GM23338 (cell line): Measurements from ENCODE around the gene CFH. TPM values are rescaled to one million over a fixed set of nuclear protein-coding genes. Genes with fewer than 3 reads are reported as not detected.

ENCODE experiments used
- ATAC-seq: fragments of 200-7000 bp; cut with Tn5 transposase; 3 replicates; pipeline ENCODE4 v1.9.1; 2020
- DNase-seq: peaks from one replicate; pipeline ENCODE4 v3.0.0-alpha.2; 2015; ENCODE audit warnings: low spot score
- H2AFZ ChIP-seq: fragments of 200-600 bp; sonication (generic); 2 replicates; pipeline ENCODE4 v1.8.0; 2016; ENCODE audit warnings: antibody characterized with exemption, mild to moderate bottlenecking, moderate library complexity
- H3F3A ChIP-seq: fragments of 200-600 bp; sonication (generic); replicated peaks from 2 replicates; pipeline ENCODE4 v1.8.0; 2017; ENCODE audit warnings: antibody characterized with exemption, mixed run types, low read depth
- H3K27ac ChIP-seq: fragments of 200-600 bp; sonication (generic); 2 replicates; pipeline ENCODE4 v1.6.1; 2016; ENCODE audit warnings: low read depth
- H3K27me3 ChIP-seq: fragments of 200-600 bp; sonication (generic); 2 replicates; pipeline ENCODE4 v1.8.0; 2016; ENCODE audit warnings: mild to moderate bottlenecking, mixed run types, moderate library complexity; ENCODE audit not compliant: insufficient read depth
- H3K36me3 ChIP-seq: fragments of 200-600 bp; sonication (generic); 2 replicates; pipeline ENCODE4 v1.8.0; 2016; ENCODE audit warnings: mild to moderate bottlenecking; ENCODE audit not compliant: insufficient read depth
- H3K4me1 ChIP-seq: fragments of 200-600 bp; sonication (generic); 2 replicates; pipeline ENCODE4 v1.8.0; 2016; ENCODE audit warnings: mild to moderate bottlenecking, moderate library complexity; ENCODE audit not compliant: insufficient read depth
- H3K4me2 ChIP-seq: fragments of 200-600 bp; sonication (generic); 2 replicates; pipeline ENCODE4 v1.7.1; 2017; ENCODE audit warnings: mixed run types
- H3K4me3 ChIP-seq: fragments of 200-600 bp; sonication (generic); 2 replicates; pipeline ENCODE4 v1.6.1; 2016; ENCODE audit warnings: mixed run types
- H3K79me2 ChIP-seq: fragments of 200-600 bp; sonication (generic); replicated peaks from 2 replicates; pipeline ENCODE4 v1.8.0; 2017; ENCODE audit warnings: mild to moderate bottlenecking; ENCODE audit not compliant: insufficient read depth
- H3K9me2 ChIP-seq: fragments of 200-600 bp; sonication (generic); 2 replicates; pipeline ENCODE4 v1.8.0; 2017; ENCODE audit not compliant: insufficient read depth
- H4K20me1 ChIP-seq: fragments of 200-600 bp; sonication (generic); replicated peaks from 2 replicates; pipeline ENCODE4 v1.8.0; 2017; ENCODE audit warnings: mild to moderate bottlenecking; ENCODE audit not compliant: insufficient read depth
- H3K27ac Mint-ChIP-seq: 2 replicates; pipeline ENCODE4 v1.8.0; 2020; ENCODE audit warnings: inconsistent platforms, mild to moderate bottlenecking, moderate library complexity, mixed read lengths
- H3K27me3 Mint-ChIP-seq: 3 replicates; pipeline ENCODE4 v1.8.0; 2022; ENCODE audit warnings: low read depth, mild to moderate bottlenecking, moderate library complexity, mixed read lengths, inconsistent platforms; ENCODE audit not compliant: insufficient read depth, poor library complexity
- H3K36me3 Mint-ChIP-seq: 3 replicates; pipeline ENCODE4 v1.8.0; 2021; ENCODE audit warnings: low read depth, mild to moderate bottlenecking, inconsistent platforms, moderate library complexity, mixed read lengths
- H3K4me1 Mint-ChIP-seq: 3 replicates; pipeline ENCODE4 v1.8.0; 2020; ENCODE audit warnings: mild to moderate bottlenecking, inconsistent platforms, mixed read lengths
- H3K4me3 Mint-ChIP-seq: 3 replicates; pipeline ENCODE4 v1.8.0; 2021; ENCODE audit warnings: moderate library complexity, mild to moderate bottlenecking, inconsistent platforms, mixed read lengths
- H3K9me3 Mint-ChIP-seq: 3 replicates; pipeline ENCODE4 v1.8.0; 2020; ENCODE audit warnings: moderate library complexity, mild to moderate bottlenecking, inconsistent platforms, mixed read lengths
- CREB1 ChIP-seq: fragments of 250-450 bp; sonication (Bioruptor Pico); IDR thresholded peaks from 2 replicates; pipeline ENCODE4 v1.5.0; 2020; ENCODE audit warnings: low read depth, mild to moderate bottlenecking, moderate library complexity
- EZH2 ChIP-seq: fragments of 200-600 bp; sonication (generic); IDR thresholded peaks from one replicate; pipeline ENCODE4 v1.8.0; 2017; ENCODE audit warnings: antibody characterized with exemption, mild to moderate bottlenecking, low read depth; ENCODE audit not compliant: unreplicated experiment
- EZH2phosphoT487 ChIP-seq: fragments of 200-600 bp; sonication (generic); IDR thresholded peaks from one replicate; pipeline ENCODE4 v1.8.1; 2018; ENCODE audit warnings: antibody characterized with exemption; ENCODE audit not compliant: unreplicated experiment
- JUNB ChIP-seq: IDR thresholded peaks from one replicate; pipeline ENCODE4 v1.6.1; 2016; ENCODE audit warnings: antibody characterized with exemption; ENCODE audit not compliant: unreplicated experiment
- NANOG ChIP-seq: IDR thresholded peaks from 2 replicates; pipeline ENCODE4 v1.6.1; 2016; ENCODE audit warnings: antibody characterized with exemption, borderline replicate concordance
- POLR2AphosphoS5 ChIP-seq: IDR thresholded peaks from 2 replicates; pipeline ENCODE4 v1.6.1; 2016; ENCODE audit warnings: antibody characterized with exemption, low read depth
- STAT1 ChIP-seq: IDR thresholded peaks from one replicate; pipeline ENCODE4 v1.6.1; 2016; ENCODE audit warnings: antibody characterized with exemption; ENCODE audit not compliant: unreplicated experiment
- ZNF114 ChIP-seq: fragments of 250-450 bp; sonication (Bioruptor Pico); IDR thresholded peaks from 2 replicates; pipeline ENCODE4 v1.5.0; 2020; ENCODE audit warnings: mild to moderate bottlenecking, moderate library complexity
- ZNF331 ChIP-seq: fragments of 250-450 bp; sonication (Bioruptor Pico); IDR thresholded peaks from 2 replicates; pipeline ENCODE4 v1.5.0; 2020; ENCODE audit warnings: low read depth, mild to moderate bottlenecking, moderate library complexity
- polyA plus RNA-seq: library from polyadenylated mRNA; unstranded; fragments of >200 nt; fragmentation: Nextera tagmentation; extraction: Ambion mirVana; gene quantifications from 2 replicates; pipeline ENCODE4 v1.2.1, GENCODE V29; 2016
- total RNA-seq: library from RNA; depleted of rRNA; stranded (reverse); fragments of >200 nt; shearing (Covaris generic); gene quantifications from 2 replicates; pipeline ENCODE4 v1.2.3, GENCODE V29; 2014
- TF ChIP-seq, protein P1 (sequence below): IDR thresholded peaks from 2 replicates; pipeline ENCODE4 v1.6.1; 2016; ENCODE audit warnings: antibody characterized with exemption
- TF ChIP-seq, protein P2 (sequence below): IDR thresholded peaks from one replicate; pipeline ENCODE4 v1.6.1; 2018; ENCODE audit warnings: antibody characterized with exemption; ENCODE audit not compliant: unreplicated experiment
- TF ChIP-seq, protein P3 (sequence below), 2 experiments: fragments of 200-600 bp in 1 of 2; sonication (generic) in 1 of 2; conservative IDR thresholded peaks; 2 replicates each; pipeline versions ENCODE4 v1.5.1 to v1.6.1; 2016 to 2017; ENCODE audit warnings: antibody characterized with exemption in 2 of 2, low read depth in 2 of 2, mild to moderate bottlenecking in 2 of 2, moderate library complexity in 1 of 2
- TF ChIP-seq, protein P4 (sequence below): fragments of 250-450 bp; sonication (Bioruptor Pico); IDR thresholded peaks from 2 replicates; pipeline ENCODE4 v1.5.0; 2020; ENCODE audit warnings: mild to moderate bottlenecking, moderate library complexity

CFH gene
- total and polyA plus RNA-seq, 2 experiments from 2014 or later, result not detected

DNA sequence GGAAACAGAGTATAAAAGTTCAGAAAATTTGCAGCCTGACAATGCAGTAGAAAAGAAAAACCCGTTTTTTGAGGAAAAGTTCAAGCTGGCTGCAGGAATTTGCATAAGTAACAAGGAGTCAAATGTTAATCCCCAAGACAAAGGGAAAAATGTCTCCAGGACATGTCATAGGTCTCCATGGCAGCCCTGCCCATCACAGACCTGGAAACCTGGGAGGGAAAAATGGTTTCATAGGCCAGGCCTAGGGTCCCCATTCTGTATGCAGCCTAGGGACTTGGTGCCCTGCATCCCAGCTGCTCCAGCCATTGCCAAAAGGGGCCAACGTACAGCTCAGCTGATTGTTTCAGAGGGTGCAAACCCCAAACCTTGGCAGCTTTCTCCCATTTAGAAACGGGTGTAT is 40.0 kb upstream of the CFH start:
- no peaks in the 10 kb centered on the region for H3K36me3 ChIP-seq
- TF ChIP-seq, protein P1, sequence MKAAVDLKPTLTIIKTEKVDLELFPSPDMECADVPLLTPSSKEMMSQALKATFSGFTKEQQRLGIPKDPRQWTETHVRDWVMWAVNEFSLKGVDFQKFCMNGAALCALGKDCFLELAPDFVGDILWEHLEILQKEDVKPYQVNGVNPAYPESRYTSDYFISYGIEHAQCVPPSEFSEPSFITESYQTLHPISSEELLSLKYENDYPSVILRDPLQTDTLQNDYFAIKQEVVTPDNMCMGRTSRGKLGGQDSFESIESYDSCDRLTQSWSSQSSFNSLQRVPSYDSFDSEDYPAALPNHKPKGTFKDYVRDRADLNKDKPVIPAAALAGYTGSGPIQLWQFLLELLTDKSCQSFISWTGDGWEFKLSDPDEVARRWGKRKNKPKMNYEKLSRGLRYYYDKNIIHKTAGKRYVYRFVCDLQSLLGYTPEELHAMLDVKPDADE, result no peak
- TF ChIP-seq ZNF331 (CRISPR knock-in tag), result no peak
- no peak for TF ChIP-seq ZNF114
- no peak for TF ChIP-seq STAT1
- no peak for TF ChIP-seq POLR2AphosphoS5
- TF ChIP-seq EZH2phosphoT487, result no peak
- TF ChIP-seq, protein P2, sequence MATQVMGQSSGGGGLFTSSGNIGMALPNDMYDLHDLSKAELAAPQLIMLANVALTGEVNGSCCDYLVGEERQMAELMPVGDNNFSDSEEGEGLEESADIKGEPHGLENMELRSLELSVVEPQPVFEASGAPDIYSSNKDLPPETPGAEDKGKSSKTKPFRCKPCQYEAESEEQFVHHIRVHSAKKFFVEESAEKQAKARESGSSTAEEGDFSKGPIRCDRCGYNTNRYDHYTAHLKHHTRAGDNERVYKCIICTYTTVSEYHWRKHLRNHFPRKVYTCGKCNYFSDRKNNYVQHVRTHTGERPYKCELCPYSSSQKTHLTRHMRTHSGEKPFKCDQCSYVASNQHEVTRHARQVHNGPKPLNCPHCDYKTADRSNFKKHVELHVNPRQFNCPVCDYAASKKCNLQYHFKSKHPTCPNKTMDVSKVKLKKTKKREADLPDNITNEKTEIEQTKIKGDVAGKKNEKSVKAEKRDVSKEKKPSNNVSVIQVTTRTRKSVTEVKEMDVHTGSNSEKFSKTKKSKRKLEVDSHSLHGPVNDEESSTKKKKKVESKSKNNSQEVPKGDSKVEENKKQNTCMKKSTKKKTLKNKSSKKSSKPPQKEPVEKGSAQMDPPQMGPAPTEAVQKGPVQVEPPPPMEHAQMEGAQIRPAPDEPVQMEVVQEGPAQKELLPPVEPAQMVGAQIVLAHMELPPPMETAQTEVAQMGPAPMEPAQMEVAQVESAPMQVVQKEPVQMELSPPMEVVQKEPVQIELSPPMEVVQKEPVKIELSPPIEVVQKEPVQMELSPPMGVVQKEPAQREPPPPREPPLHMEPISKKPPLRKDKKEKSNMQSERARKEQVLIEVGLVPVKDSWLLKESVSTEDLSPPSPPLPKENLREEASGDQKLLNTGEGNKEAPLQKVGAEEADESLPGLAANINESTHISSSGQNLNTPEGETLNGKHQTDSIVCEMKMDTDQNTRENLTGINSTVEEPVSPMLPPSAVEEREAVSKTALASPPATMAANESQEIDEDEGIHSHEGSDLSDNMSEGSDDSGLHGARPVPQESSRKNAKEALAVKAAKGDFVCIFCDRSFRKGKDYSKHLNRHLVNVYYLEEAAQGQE, result no peak
- no peak for TF ChIP-seq JUNB
- TF ChIP-seq, protein P3, sequence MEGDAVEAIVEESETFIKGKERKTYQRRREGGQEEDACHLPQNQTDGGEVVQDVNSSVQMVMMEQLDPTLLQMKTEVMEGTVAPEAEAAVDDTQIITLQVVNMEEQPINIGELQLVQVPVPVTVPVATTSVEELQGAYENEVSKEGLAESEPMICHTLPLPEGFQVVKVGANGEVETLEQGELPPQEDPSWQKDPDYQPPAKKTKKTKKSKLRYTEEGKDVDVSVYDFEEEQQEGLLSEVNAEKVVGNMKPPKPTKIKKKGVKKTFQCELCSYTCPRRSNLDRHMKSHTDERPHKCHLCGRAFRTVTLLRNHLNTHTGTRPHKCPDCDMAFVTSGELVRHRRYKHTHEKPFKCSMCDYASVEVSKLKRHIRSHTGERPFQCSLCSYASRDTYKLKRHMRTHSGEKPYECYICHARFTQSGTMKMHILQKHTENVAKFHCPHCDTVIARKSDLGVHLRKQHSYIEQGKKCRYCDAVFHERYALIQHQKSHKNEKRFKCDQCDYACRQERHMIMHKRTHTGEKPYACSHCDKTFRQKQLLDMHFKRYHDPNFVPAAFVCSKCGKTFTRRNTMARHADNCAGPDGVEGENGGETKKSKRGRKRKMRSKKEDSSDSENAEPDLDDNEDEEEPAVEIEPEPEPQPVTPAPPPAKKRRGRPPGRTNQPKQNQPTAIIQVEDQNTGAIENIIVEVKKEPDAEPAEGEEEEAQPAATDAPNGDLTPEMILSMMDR (conservative IDR thresholded peaks at IDR 0.05; ENCODE audit: low read depth in 2 of 2), result no peak
- TF ChIP-seq NANOG, result no peak
- TF ChIP-seq CREB1, result no peak
- no peak for TF ChIP-seq EZH2
- TF ChIP-seq, protein P4, sequence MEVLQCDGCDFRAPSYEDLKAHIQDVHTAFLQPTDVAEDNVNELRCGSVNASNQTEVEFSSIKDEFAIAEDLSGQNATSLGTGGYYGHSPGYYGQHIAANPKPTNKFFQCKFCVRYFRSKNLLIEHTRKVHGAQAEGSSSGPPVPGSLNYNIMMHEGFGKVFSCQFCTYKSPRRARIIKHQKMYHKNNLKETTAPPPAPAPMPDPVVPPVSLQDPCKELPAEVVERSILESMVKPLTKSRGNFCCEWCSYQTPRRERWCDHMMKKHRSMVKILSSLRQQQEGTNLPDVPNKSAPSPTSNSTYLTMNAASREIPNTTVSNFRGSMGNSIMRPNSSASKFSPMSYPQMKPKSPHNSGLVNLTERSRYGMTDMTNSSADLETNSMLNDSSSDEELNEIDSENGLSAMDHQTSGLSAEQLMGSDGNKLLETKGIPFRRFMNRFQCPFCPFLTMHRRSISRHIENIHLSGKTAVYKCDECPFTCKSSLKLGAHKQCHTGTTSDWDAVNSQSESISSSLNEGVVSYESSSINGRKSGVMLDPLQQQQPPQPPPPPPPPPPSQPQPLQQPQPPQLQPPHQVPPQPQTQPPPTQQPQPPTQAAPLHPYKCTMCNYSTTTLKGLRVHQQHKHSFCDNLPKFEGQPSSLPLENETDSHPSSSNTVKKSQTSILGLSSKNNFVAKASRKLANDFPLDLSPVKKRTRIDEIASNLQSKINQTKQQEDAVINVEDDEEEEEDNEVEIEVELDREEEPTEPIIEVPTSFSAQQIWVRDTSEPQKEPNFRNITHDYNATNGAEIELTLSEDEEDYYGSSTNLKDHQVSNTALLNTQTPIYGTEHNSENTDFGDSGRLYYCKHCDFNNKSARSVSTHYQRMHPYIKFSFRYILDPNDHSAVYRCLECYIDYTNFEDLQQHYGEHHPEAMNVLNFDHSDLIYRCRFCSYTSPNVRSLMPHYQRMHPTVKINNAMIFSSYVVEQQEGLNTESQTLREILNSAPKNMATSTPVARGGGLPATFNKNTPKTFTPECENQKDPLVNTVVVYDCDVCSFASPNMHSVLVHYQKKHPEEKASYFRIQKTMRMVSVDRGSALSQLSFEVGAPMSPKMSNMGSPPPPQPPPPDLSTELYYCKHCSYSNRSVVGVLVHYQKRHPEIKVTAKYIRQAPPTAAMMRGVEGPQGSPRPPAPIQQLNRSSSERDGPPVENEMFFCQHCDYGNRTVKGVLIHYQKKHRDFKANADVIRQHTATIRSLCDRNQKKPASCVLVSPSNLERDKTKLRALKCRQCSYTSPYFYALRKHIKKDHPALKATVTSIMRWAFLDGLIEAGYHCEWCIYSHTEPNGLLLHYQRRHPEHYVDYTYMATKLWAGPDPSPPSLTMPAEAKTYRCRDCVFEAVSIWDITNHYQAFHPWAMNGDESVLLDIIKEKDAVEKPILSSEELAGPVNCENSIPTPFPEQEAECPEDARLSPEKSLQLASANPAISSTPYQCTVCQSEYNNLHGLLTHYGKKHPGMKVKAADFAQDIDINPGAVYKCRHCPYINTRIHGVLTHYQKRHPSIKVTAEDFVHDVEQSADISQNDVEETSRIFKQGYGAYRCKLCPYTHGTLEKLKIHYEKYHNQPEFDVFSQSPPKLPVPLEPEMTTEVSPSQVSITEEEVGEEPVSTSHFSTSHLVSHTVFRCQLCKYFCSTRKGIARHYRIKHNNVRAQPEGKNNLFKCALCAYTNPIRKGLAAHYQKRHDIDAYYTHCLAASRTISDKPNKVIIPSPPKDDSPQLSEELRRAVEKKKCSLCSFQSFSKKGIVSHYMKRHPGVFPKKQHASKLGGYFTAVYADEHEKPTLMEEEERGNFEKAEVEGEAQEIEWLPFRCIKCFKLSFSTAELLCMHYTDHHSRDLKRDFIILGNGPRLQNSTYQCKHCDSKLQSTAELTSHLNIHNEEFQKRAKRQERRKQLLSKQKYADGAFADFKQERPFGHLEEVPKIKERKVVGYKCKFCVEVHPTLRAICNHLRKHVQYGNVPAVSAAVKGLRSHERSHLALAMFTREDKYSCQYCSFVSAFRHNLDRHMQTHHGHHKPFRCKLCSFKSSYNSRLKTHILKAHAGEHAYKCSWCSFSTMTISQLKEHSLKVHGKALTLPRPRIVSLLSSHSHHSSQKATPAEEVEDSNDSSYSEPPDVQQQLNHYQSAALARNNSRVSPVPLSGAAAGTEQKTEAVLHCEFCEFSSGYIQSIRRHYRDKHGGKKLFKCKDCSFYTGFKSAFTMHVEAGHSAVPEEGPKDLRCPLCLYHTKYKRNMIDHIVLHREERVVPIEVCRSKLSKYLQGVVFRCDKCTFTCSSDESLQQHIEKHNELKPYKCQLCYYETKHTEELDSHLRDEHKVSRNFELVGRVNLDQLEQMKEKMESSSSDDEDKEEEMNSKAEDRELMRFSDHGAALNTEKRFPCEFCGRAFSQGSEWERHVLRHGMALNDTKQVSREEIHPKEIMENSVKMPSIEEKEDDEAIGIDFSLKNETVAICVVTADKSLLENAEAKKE (CRISPR knock-in tag), result no peak
- H4K20me1 ChIP-seq, result no peaks in the 10 kb centered on the region
- no peaks in the 10 kb centered on the region for H3K27me3 ChIP-seq
- peaks cover 10% of the 10 kb centered on the region for H3K79me2 ChIP-seq
- H3K4me1 ChIP-seq, result peaks cover 28% of the 10 kb centered on the region
- H3K4me1 Mint-ChIP-seq, result peaks cover 31% of the 10 kb centered on the region
- H3K27ac Mint-ChIP-seq, result peak overlapping the region; percentile 46
- H3K9me3 Mint-ChIP-seq, result no peaks in the 10 kb centered on the region
- H3K4me2 ChIP-seq, result no peak overlapping the region
- no peaks in the 10 kb centered on the region for H3K36me3 Mint-ChIP-seq
- peaks cover 3% of the 10 kb centered on the region for H3K27me3 Mint-ChIP-seq
- no peak overlapping the region for H3K27ac ChIP-seq
- H3K4me3 Mint-ChIP-seq, result no peak overlapping the region
- peaks cover 9% of the 10 kb centered on the region for H3F3A ChIP-seq
- no peaks in the 10 kb centered on the region for H3K9me2 ChIP-seq
- DNase-seq (peak; percentile 61), ATAC-seq (no peak)
- H3K4me3 ChIP-seq, result no peak overlapping the region
- peak overlapping the region; percentile 67 for H2AFZ ChIP-seq
